ENCODE results near the gene NLRC5.

DNA sequence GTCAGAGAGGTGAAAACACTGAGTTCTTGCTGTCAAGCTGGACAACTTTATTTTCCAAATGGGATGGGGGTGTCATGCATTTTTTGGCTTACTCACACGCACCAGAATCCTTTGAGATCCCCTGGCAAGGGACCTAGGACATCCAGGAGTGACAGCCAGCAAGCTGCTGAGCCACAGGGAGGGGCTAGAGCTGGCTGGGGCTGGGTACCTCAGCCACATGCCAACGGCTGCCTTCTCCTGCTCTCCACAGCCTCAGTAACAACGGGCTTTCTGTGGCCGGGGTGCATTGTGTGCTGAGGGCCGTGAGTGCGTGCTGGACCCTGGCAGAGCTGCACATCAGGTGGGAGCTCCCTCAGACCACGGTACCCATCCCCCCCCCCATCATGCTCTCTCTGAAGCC, 47.6 kb downstream of the NLRC5 start:
- TF ChIP-seq, protein P1, sequence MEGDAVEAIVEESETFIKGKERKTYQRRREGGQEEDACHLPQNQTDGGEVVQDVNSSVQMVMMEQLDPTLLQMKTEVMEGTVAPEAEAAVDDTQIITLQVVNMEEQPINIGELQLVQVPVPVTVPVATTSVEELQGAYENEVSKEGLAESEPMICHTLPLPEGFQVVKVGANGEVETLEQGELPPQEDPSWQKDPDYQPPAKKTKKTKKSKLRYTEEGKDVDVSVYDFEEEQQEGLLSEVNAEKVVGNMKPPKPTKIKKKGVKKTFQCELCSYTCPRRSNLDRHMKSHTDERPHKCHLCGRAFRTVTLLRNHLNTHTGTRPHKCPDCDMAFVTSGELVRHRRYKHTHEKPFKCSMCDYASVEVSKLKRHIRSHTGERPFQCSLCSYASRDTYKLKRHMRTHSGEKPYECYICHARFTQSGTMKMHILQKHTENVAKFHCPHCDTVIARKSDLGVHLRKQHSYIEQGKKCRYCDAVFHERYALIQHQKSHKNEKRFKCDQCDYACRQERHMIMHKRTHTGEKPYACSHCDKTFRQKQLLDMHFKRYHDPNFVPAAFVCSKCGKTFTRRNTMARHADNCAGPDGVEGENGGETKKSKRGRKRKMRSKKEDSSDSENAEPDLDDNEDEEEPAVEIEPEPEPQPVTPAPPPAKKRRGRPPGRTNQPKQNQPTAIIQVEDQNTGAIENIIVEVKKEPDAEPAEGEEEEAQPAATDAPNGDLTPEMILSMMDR (IDR thresholded peaks at IDR 0.05), result no peak
- TF ChIP-seq POLR2A (IDR thresholded peaks at IDR 0.05), result no peak
- no peak for TF ChIP-seq EP300 (IDR thresholded peaks at IDR 0.05)
- TF ChIP-seq POLR2AphosphoS5 (IDR thresholded peaks at IDR 0.05), result no peak
